HepG2 (cell line): Measurements from ENCODE around the gene ENTPD2.

Experiments
- CEBPB ChIP-seq: IDR thresholded peaks from 2 replicates; pipeline ENCODE4 v1.6.1; 2011; ENCODE audit warnings: low read depth, low read length, improper control_type of control experiment, borderline replicate concordance
- HDAC6 ChIP-seq: fragments of 200-600 bp; sonication (generic); IDR thresholded peaks from 2 replicates; pipeline ENCODE4 v1.7.0; 2017; ENCODE audit warnings: mild to moderate bottlenecking, antibody characterized with exemption, low read length, low read depth
- REST ChIP-seq, 2 experiments: IDR thresholded peaks; 2 replicates each; pipeline ENCODE4 v1.6.1; 2011 to 2012; ENCODE audit warnings: low read length in 2 of 2, borderline replicate concordance in 1 of 2, low read depth in 1 of 2, mild to moderate bottlenecking in 1 of 2, moderate library complexity in 1 of 2
- ZNF234 ChIP-seq: sonication (generic); formaldehyde crosslinking; conservative IDR thresholded peaks from 2 replicates; pipeline ENCODE4 v1.5.1; 2020; ENCODE audit warnings: mild to moderate bottlenecking, missing genetic modification reagents
- ZNF737 ChIP-seq: sonication (generic); formaldehyde crosslinking; IDR thresholded peaks from 2 replicates; pipeline ENCODE4 v1.5.0; 2020; ENCODE audit warnings: missing genetic modification reagents, mild to moderate bottlenecking, borderline replicate concordance
- TF ChIP-seq, protein P1 (sequence below), 2 experiments: sonication (generic) in 1 of 2; formaldehyde crosslinking in 1 of 2; IDR thresholded peaks; 2 replicates each; pipeline versions ENCODE4 v1.4.0 to v1.6.1; 2018 to 2020; ENCODE audit warnings: missing genetic modification reagents in 2 of 2, borderline replicate concordance in 1 of 2, low read depth in 1 of 2, mild to moderate bottlenecking in 1 of 2, missing biosample characterization in 1 of 2

GRCh38 chr9:137084526-137084925 lies 30.7 kb upstream of the ENTPD2 start:
- TF ChIP-seq, protein P1, sequence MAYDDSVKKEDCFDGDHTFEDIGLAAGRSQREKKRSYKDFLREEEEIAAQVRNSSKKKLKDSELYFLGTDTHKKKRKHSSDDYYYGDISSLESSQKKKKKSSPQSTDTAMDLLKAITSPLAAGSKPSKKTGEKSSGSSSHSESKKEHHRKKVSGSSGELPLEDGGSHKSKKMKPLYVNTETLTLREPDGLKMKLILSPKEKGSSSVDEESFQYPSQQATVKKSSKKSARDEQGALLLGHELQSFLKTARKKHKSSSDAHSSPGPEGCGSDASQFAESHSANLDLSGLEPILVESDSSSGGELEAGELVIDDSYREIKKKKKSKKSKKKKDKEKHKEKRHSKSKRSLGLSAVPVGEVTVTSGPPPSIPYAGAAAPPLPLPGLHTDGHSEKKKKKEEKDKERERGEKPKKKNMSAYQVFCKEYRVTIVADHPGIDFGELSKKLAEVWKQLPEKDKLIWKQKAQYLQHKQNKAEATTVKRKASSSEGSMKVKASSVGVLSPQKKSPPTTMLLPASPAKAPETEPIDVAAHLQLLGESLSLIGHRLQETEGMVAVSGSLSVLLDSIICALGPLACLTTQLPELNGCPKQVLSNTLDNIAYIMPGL (CRISPR knock-in tag; IDR thresholded peaks at IDR 0.05; ENCODE audit: borderline replicate concordance in 1 of 2, low read depth in 1 of 2): no peak
- TF ChIP-seq HDAC6: no peak
- no peak for TF ChIP-seq REST (IDR thresholded peaks at IDR 0.05; ENCODE audit: borderline replicate concordance in 1 of 2, low read depth in 1 of 2, low read length in 2 of 2)
- no peak for TF ChIP-seq ZNF737 (CRISPR knock-in tag)
- TF ChIP-seq ZNF234 (CRISPR knock-in tag): no peak
- no peak for TF ChIP-seq CEBPB
